H1 (cell line): ENCODE results near the gene GGCX. TPM values are rescaled to one million over a fixed set of nuclear protein-coding genes. Genes with fewer than 3 reads are reported as not detected.
A peak's percentile ranks its signal among the peaks of the same experiment; 100 is the strongest.

Experiments
- CBX8 ChIP-seq: fragments of 300-800, 300-1000 bp; sonication (generic); IDR thresholded peaks from 2 replicates; pipeline ENCODE4 v1.7.1; 2016; ENCODE audit warnings: low read depth, low read length, borderline replicate concordance
- CHD7 ChIP-seq: fragments of 300-600 bp; sonication (generic); IDR thresholded peaks from 2 replicates; pipeline ENCODE4 v1.7.1; 2012; ENCODE audit warnings: low read length, moderate library complexity, mild to moderate bottlenecking, inconsistent platforms; ENCODE audit not compliant: insufficient replicate concordance
- CREB1 ChIP-seq: IDR thresholded peaks from 2 replicates; pipeline ENCODE4 v1.6.1; 2012; ENCODE audit warnings: inconsistent platforms
- EGR1 ChIP-seq: IDR thresholded peaks from 2 replicates; pipeline ENCODE4 v1.6.1; 2011; ENCODE audit warnings: low read depth, low read length, borderline replicate concordance
- HDAC6 ChIP-seq: IDR thresholded peaks from one replicate; pipeline ENCODE4 v1.7.1; 2012; ENCODE audit warnings: low read depth, mild to moderate bottlenecking, inconsistent platforms, low read length, moderate library complexity
- JUND ChIP-seq: IDR thresholded peaks from 2 replicates; pipeline ENCODE4 v1.6.1; 2011; ENCODE audit warnings: mild to moderate bottlenecking, improper control_type of control experiment, low read length
- RAD21 ChIP-seq, 2 experiments: IDR thresholded peaks in 1 of 2; conservative IDR thresholded peaks in 1 of 2; 2 replicates each; pipeline ENCODE4 v1.6.1; 2011; ENCODE audit warnings: low read depth in 2 of 2, low read length in 2 of 2, improper control_type of control experiment in 1 of 2, inconsistent platforms in 1 of 2, mild to moderate bottlenecking in 1 of 2, moderate library complexity in 1 of 2
- RFX5 ChIP-seq: IDR thresholded peaks from 2 replicates; pipeline ENCODE4 v1.6.1; 2011; ENCODE audit warnings: low read depth, low read length, improper control_type of control experiment, borderline replicate concordance
- SIN3A ChIP-seq, 2 experiments: IDR thresholded peaks in 1 of 2; conservative IDR thresholded peaks in 1 of 2; 2 replicates each; pipeline ENCODE4 v1.6.1; 2011 to 2012; ENCODE audit warnings: low read length in 2 of 2, improper control_type of control experiment in 1 of 2, low read depth in 1 of 2, mild to moderate bottlenecking in 1 of 2
- ZNF274 ChIP-seq: IDR thresholded peaks from 2 replicates; pipeline ENCODE4 v1.7.0; 2012; ENCODE audit warnings: low read length, borderline replicate concordance; ENCODE audit errors: extremely low read depth
- polyA plus RNA-seq, 7 experiments: library from polyadenylated mRNA; depleted of rRNA in 3 of 7; stranded (reverse) in 5 of 7; unstranded in 2 of 7; fragments of >200 nt in 5 of 7; fragments of 200-250 nt in 2 of 7; gene quantifications; 1 replicate in 5 of 7; 2 replicates in 1 of 7; 4 replicates in 1 of 7; pipeline versions ENCODE4 v1.2.1 to v1.2.3, GENCODE V29; 2011 to 2013; ENCODE audit warnings: missing spikeins in 2 of 7, mixed read lengths in 2 of 7
- total RNA-seq: library from RNA; stranded (reverse); fragmentation: NEBNext Ultra II Directional; extraction: Animal tissue kit (Norgen Biotek cat#: 25700); gene quantifications from 2 replicates; pipeline ENCODE4 v1.2.1, GENCODE V29; 2021

The GGCX gene
- total and polyA plus RNA-seq, 2 of the 8 experiments (the other 6 are each of a cell fraction or from before 2014, with no cell fraction given) = 29.4 to 33.8 TPM

GRCh38 chr2:85602476-85603234 is 41.4 kb upstream of the GGCX start, which contains the start of gene TMEM150A (continued):
- TF ChIP-seq CBX8 = no peak
- TF ChIP-seq ZNF274 = no peak
- TF ChIP-seq CREB1 = peak; percentile 86
- no peak for TF ChIP-seq JUND
- TF ChIP-seq HDAC6 = no peak
- TF ChIP-seq RAD21 (IDR thresholded peaks at IDR 0.05 in 1 of 2, conservative IDR thresholded peaks at IDR 0.05 in 1 of 2; ENCODE audit: low read depth in 2 of 2, low read length in 2 of 2) = peak in 1 of 2 experiments; percentile 7; a peak in 1 of 4 replicates
- TF ChIP-seq RFX5 = no peak
- TF ChIP-seq SIN3A (conservative IDR thresholded peaks at IDR 0.05 in 1 of 2, IDR thresholded peaks at IDR 0.05 in 1 of 2; ENCODE audit: low read depth in 1 of 2, low read length in 2 of 2) = peak; percentile 69 to 75; a peak in 2 of 4 replicates
- TF ChIP-seq CHD7 = no peak
- peak; percentile 80; the same call in 1 of the 2 replicates for TF ChIP-seq EGR1
